ENCODE data around the gene CWC27.
A peak's percentile ranks its signal among the peaks of the same experiment; 100 is the strongest.

Gene CWC27

GRCh38 chr5:64768358-64769312, at the start of gene CWC27, which contains the start of gene SREK1IP1:
Gene CWC27 (plus strand): TSS chr5:64768930. CDS start chr5:64769147, 217 bp downstream.
Gene SREK1IP1 (minus strand): TSS chr5:64768691. CDS start chr5:64768517, 174 bp downstream.
- peak; percentile 45 for TF ChIP-seq CTCF (conservative IDR thresholded peaks at IDR 0.05; ENCODE audit: low read depth, low read length)
- DNase-seq (ENCODE audit: low read depth), result peak; percentile 97
- peak within 1 kb of the TSS; percentile 87 for H3K4me3 ChIP-seq (ENCODE audit: low read depth, low read length)

GRCh38 chr5:64722588-64722987, 46.1 kb upstream of the CWC27 start:
- H3K4me3 ChIP-seq (ENCODE audit: low read depth, low read length), result no peak overlapping the region
- TF ChIP-seq CTCF (conservative IDR thresholded peaks at IDR 0.05; ENCODE audit: low read depth, low read length), result no peak
- no peak for DNase-seq (ENCODE audit: low read depth)

GRCh38 chr5:64727150-64727549, 41.6 kb upstream of the CWC27 start:
- TF ChIP-seq CTCF (conservative IDR thresholded peaks at IDR 0.05; ENCODE audit: low read depth, low read length), result no peak
- no peak for DNase-seq (ENCODE audit: low read depth)
- H3K4me3 ChIP-seq (ENCODE audit: low read depth, low read length), result no peak overlapping the region

GRCh38 chr5:64742411-64742810, 26.3 kb upstream of the CWC27 start:
- TF ChIP-seq CTCF (conservative IDR thresholded peaks at IDR 0.05; ENCODE audit: low read depth, low read length), result no peak

GRCh38 chr5:64742821-64743220, 25.9 kb upstream of the CWC27 start:
- no peak overlapping the region for H3K4me3 ChIP-seq (ENCODE audit: low read depth, low read length)
- no peak for TF ChIP-seq CTCF (conservative IDR thresholded peaks at IDR 0.05; ENCODE audit: low read depth, low read length)
- DNase-seq (ENCODE audit: low read depth), result no peak

More at GRCh38 chr5:64742411-64742810, 26.3 kb upstream of the CWC27 start:
- no peak for DNase-seq (ENCODE audit: low read depth)
- H3K4me3 ChIP-seq (ENCODE audit: low read depth, low read length), result no peak overlapping the region

GRCh38 chr5:64744914-64745313, 23.8 kb upstream of the CWC27 start:
- no peak for DNase-seq (ENCODE audit: low read depth)
- no peak overlapping the region for H3K4me3 ChIP-seq (ENCODE audit: low read depth, low read length)
- no peak for TF ChIP-seq CTCF (conservative IDR thresholded peaks at IDR 0.05; ENCODE audit: low read depth, low read length)
